Type B pancreatic cell (in vitro differentiated cells): ENCODE measurements around the gene LBHD1. TPM values are rescaled to one million over a fixed set of nuclear protein-coding genes. Genes with fewer than 3 reads are reported as not detected.
A peak's percentile ranks its signal among the peaks of the same experiment; 100 is the strongest.
"Not testable (repeated sequence)": the region's sequence is repeated elsewhere in the genome, so short reads cannot be mapped to it uniquely, and the experiment has no call there.

Source experiments
- DNase-seq: peaks from one replicate; pipeline ENCODE4 v3.0.0; 2021; ENCODE audit warnings: mixed read lengths; ENCODE audit not compliant: unreplicated experiment; ENCODE audit errors: extremely low spot score
- H3K27ac Mint-ChIP-seq: 2 replicates; pipeline ENCODE4 v1.8.0; 2021; ENCODE audit warnings: mild to moderate bottlenecking, mixed read lengths
- H3K27me3 Mint-ChIP-seq: 2 replicates; pipeline ENCODE4 v1.8.0; 2021; ENCODE audit warnings: mixed read lengths
- H3K36me3 Mint-ChIP-seq: 2 replicates; pipeline ENCODE4 v1.8.0; 2021; ENCODE audit warnings: mixed read lengths
- H3K4me1 Mint-ChIP-seq: one replicate; pipeline ENCODE4 v1.8.0; 2021; ENCODE audit warnings: mixed read lengths; ENCODE audit not compliant: unreplicated experiment
- H3K4me3 Mint-ChIP-seq: 2 replicates; pipeline ENCODE4 v1.8.0; 2021; ENCODE audit warnings: mild to moderate bottlenecking, mixed read lengths
- H3K9me3 Mint-ChIP-seq: 2 replicates; pipeline ENCODE4 v1.8.0; 2021; ENCODE audit warnings: mixed read lengths
- total RNA-seq: library from RNA; stranded (reverse); gene quantifications from 2 replicates; pipeline ENCODE4 v1.2.1, GENCODE V29; 2021; ENCODE audit warnings: low replicate concordance
- TF ChIP-seq, protein P1 (sequence below): fragments of 200-600 bp; sonication (generic); conservative IDR thresholded peaks from 2 replicates; pipeline ENCODE4 v1.5.0; 2021; ENCODE audit warnings: antibody characterized with exemption, mild to moderate bottlenecking

Gene LBHD1
- total RNA-seq, 1 donor from 2014 or later: 8.1 TPM

DNA sequence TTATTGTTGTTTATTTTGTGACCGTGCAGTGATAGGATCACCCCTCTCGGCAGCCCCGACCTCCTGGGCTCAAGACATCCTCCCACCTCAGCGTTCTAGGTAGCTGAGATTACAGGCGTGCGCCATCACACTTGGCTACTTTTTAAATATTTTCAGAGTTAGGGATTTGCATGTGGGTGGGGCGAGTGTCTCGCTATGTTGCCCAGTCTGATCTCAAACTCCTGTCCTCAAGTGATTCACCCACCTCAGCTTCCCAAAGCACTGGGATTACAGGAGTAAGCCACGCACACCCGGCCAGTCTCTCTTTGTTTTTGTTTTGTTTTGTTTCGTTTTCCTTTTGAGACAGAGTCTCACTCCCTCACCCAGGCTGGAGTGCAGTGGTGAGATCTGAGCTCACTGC, 17.8 kb downstream of the LBHD1 start:
- Mint-ChIP-seq H3K27ac (peak overlapping the region; percentile 23), H3K36me3 (no peaks in the 10 kb centered on the region), H3K9me3 (no peaks in the 10 kb centered on the region), H3K4me1 (peaks cover 15% of the 10 kb centered on the region), H3K4me3 (peak overlapping the region; percentile 22), H3K27me3 (no peaks in the 10 kb centered on the region)
- no peak for DNase-seq
- TF ChIP-seq, protein P1, sequence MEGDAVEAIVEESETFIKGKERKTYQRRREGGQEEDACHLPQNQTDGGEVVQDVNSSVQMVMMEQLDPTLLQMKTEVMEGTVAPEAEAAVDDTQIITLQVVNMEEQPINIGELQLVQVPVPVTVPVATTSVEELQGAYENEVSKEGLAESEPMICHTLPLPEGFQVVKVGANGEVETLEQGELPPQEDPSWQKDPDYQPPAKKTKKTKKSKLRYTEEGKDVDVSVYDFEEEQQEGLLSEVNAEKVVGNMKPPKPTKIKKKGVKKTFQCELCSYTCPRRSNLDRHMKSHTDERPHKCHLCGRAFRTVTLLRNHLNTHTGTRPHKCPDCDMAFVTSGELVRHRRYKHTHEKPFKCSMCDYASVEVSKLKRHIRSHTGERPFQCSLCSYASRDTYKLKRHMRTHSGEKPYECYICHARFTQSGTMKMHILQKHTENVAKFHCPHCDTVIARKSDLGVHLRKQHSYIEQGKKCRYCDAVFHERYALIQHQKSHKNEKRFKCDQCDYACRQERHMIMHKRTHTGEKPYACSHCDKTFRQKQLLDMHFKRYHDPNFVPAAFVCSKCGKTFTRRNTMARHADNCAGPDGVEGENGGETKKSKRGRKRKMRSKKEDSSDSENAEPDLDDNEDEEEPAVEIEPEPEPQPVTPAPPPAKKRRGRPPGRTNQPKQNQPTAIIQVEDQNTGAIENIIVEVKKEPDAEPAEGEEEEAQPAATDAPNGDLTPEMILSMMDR: no peak

DNA sequence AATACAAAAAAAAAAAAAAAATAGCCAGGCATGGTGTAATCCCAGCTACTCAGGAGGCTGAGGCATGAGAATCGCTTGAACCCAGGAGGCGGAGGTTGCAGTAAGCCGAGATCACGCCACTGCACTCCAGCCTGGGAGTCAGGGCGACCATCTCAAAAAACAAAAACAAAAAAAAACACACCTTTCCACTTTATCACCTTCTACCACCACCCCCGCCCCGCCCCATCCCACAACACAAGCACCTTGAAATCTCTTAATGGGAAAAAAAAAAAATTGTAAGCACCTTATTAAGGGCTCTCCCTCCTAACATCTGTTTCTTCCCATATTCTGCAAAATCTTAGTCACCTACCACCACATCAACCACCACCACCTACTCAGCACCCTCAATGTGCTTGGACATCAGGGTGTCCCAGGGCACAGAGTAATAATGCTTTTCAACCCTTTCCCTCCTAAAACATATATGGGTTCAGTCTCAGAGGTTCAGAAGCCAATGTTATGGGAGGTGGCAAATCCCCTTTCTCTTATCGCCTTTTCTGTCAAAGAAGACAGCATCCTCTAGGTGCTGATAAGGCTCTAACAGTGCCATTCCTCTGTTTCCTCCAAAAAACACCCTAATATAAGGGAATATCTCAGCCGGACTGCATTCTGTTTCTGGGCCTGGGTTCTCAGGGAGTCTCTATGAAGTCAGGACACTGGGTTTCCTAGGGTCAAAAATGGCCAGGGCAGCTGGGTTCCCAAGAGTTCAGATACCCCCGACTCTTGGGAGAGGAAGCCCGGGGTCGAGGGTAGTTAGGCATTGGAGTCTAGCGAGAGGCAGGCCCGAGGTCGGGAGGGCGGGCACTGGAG, 19.7 kb downstream of the LBHD1 start:
- no peak for DNase-seq
- H3K4me3 Mint-ChIP-seq: peak overlapping the region; percentile 93
- no peaks in the 10 kb centered on the region for H3K27me3 Mint-ChIP-seq
- peak overlapping the region; percentile 97 for H3K27ac Mint-ChIP-seq
- no peaks in the 10 kb centered on the region for H3K9me3 Mint-ChIP-seq
- TF ChIP-seq, protein P1: no peak
- H3K4me1 Mint-ChIP-seq: peaks cover 15% of the 10 kb centered on the region
- no peaks in the 10 kb centered on the region for H3K36me3 Mint-ChIP-seq

DNA sequence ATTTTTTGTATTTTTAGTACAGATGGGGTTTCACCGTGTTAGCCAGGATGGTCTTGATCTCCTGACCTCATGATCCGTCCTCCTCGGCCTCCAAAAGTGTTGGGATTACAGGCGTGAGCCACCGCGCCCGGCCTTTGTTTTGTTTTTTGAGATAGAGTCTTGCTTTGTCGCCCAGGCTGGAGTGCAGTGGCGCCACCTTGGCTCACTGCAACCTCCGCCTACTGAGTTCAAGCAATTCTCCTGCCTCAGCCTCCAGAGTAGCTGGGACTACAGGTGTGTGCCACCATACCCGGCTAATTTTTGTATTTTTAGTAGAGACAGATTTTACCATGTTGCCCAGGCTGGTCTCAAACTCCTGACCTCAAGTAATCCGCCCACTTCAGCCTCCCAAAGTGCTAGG, 21.8 kb downstream of the LBHD1 start:
- not testable (repeated sequence) for H3K9me3 Mint-ChIP-seq, H3K36me3 Mint-ChIP-seq, H3K4me3 Mint-ChIP-seq, H3K27ac Mint-ChIP-seq, H3K27me3 Mint-ChIP-seq, DNase-seq
- H3K4me1 Mint-ChIP-seq: peaks cover 17% of the 10 kb centered on the region

DNA sequence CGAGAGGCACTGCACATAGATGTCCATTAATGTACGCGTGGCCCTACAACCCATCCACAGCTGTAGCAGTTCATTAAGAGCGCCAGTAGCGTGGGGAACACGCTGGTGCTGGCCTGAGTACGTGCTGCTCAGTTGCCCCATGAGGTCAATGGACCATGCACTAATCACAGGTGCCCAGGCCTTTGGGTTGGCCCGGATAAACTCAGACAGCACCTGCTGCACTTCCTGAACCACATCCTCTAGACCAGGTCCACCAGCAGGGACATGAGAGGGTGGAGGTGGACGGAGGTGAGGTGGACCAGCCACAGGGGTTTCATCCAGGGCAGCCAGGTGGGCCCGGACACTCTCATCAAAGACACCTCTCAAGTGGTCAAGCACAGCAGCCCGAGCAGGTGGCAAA, 22.6 kb downstream of the LBHD1 start:
- Mint-ChIP-seq H3K27ac (no peak overlapping the region), H3K27me3 (no peaks in the 10 kb centered on the region), H3K9me3 (no peaks in the 10 kb centered on the region), H3K36me3 (no peaks in the 10 kb centered on the region), H3K4me1 (peaks cover 17% of the 10 kb centered on the region), H3K4me3 (peak overlapping the region; percentile 11)
- DNase-seq: no peak
- TF ChIP-seq, protein P1: no peak

DNA sequence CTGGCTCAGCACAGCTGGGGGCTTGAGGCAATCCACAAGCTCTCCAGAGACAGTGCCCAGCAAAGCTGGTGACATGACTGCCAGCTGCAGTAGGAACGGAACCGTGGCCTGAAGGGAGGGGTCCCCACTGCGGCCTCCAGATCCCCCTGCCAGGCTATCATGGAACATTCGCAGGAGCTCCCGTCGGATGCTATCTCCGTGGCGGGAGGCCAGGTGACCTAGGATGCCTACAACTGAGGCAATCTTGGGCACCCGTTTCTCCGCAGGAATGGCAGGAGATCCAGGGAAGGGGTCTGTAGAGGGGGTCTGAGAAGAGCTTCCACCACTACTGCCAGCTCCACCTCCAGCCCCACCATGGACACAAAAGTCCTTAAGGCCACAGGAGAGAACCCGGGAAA, 23.1 kb downstream of the LBHD1 start:
- Mint-ChIP-seq H3K36me3 (no peaks in the 10 kb centered on the region), H3K4me3 (no peak overlapping the region), H3K27ac (no peak overlapping the region), H3K27me3 (no peaks in the 10 kb centered on the region), H3K9me3 (no peaks in the 10 kb centered on the region), H3K4me1 (peaks cover 17% of the 10 kb centered on the region)
- TF ChIP-seq, protein P1: no peak
- no peak for DNase-seq

DNA sequence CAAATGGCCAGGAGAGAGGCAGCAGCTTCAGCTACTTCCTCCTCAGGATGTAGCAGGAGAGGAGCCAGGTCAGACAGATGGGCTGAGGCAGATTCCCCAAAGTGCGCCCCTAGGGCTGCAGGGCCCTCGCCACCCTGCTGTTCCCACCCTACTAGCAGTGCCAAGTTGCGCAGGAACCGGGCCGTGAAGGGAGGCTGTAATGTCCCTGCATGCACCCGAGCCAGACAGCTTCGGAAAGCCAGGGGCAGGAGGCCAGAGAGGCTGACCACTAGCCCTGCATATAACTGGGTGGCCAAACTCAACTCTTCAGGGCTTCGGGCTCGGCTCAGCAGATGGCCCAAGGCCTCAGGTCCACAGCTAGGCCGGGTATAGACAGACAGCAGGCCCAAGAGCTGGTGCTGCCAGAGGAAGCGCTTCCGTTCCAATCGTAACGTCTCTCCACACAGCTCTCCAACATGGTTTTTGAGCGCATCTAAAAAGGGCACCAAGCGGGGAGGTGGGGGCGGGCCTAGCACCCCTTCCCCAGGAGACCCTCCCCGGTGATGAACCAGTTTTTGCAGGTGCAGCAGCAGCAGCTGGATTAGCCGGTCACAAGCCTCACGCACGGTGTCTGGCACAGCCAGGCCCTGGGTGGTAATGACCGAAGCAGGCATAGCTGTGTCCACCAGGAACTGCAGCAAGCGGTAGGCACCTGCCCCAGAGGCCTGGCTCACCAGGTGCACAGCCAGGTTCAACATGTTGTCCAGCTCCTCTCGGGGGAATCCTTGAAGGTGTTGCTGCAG, 23.7 kb downstream of the LBHD1 start:
- Mint-ChIP-seq H3K27ac (no peak overlapping the region), H3K4me1 (peaks cover 14% of the 10 kb centered on the region), H3K27me3 (no peaks in the 10 kb centered on the region), H3K9me3 (no peaks in the 10 kb centered on the region), H3K4me3 (no peak overlapping the region), H3K36me3 (no peaks in the 10 kb centered on the region)
- no peak for DNase-seq
- TF ChIP-seq, protein P1: no peak
